ENCODE results near the gene CANX.

CANX gene

DNA sequence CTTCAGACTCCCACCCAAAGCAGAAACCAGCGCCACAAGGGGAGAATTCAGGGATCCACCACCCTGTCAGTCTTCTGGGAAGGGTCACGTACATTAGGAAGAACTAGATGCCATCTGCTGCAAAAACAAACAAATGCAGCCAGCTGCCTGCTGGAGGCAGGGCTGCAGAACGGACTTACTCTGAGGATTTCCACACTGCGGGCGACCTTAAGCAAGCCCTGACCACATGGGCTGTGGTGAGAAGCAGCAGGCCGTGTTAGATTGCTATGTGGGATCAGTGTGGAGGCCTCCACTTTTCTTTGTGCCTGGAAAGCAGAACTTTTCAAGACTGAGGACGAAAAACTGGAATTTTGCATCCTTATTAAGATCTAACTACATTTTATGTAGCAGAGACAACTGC, 81.6 kb downstream of the CANX start:
- no peak for DNase-seq
